ENCODE results near the gene SEC14L2. TPM values are rescaled to one million over a fixed set of nuclear protein-coding genes. Genes with fewer than 3 reads are reported as not detected.

SEC14L2 gene
- polyA plus RNA-seq, 1 donor from 2014 or later: 2.7 TPM

DNA sequence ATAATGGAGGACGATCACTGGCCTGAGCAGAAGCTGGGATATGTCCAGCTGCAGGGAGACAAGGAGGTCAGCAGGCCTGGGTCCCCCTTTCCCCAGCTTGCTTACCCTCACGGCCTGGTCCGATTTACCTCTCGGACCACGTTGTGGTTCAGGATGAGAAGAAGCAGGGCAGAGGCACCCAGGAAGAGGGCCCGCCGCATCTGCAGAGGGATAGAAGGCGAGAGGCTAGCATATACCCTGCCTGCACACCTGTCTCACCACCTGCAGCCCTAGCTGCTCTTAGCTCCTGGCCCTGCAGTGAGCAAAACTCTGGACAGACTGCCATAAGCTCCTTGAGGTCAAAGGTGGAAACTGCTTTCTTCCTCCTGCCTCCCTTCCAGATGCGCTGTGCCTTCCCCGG lies 10.9 kb upstream of the SEC14L2 start:
- Histone ChIP-seq H3K27me3 (ENCODE audit: insufficient read depth, low read depth, low read length) (no peaks in the 10 kb centered on the region), H3K9ac (ENCODE audit: low read length) (no peak overlapping the region), H3K36me3 (ENCODE audit: insufficient read depth, low read length) (no peaks in the 10 kb centered on the region), H3K9me2 (ENCODE audit: insufficient read depth, low read length) (no peaks in the 10 kb centered on the region), H3K9me3 (ENCODE audit: low read length) (no peaks in the 10 kb centered on the region), H2AFZ (ENCODE audit: low read depth, low read length) (no peak overlapping the region), H4K20me1 (ENCODE audit: insufficient read depth) (no peaks in the 10 kb centered on the region), H3K79me2 (replicated peaks; ENCODE audit: insufficient read depth, low read length) (no peaks in the 10 kb centered on the region), H3K4me2 (ENCODE audit: low read length) (no peak overlapping the region), H3F3A (ENCODE audit: insufficient read depth, low read length, poor library complexity, severe bottlenecking) (no peaks in the 10 kb centered on the region), H3K4me3 (ENCODE audit: low read length) (no peak overlapping the region), H3K27ac (ENCODE audit: low read length) (no peak overlapping the region)
- TF ChIP-seq EP300 (conservative IDR thresholded peaks at IDR 0.05; ENCODE audit: poor library complexity, severe bottlenecking): no peak
- no peak for TF ChIP-seq EZH2 (IDR thresholded peaks at IDR 0.05; ENCODE audit: borderline replicate concordance, insufficient read depth, low read length, poor library complexity, severe bottlenecking)
- no peak for TF ChIP-seq RAD21 (conservative IDR thresholded peaks at IDR 0.05)
- TF ChIP-seq SMC3 (conservative IDR thresholded peaks at IDR 0.05; ENCODE audit: poor library complexity): no peak
- TF ChIP-seq, protein P1, sequence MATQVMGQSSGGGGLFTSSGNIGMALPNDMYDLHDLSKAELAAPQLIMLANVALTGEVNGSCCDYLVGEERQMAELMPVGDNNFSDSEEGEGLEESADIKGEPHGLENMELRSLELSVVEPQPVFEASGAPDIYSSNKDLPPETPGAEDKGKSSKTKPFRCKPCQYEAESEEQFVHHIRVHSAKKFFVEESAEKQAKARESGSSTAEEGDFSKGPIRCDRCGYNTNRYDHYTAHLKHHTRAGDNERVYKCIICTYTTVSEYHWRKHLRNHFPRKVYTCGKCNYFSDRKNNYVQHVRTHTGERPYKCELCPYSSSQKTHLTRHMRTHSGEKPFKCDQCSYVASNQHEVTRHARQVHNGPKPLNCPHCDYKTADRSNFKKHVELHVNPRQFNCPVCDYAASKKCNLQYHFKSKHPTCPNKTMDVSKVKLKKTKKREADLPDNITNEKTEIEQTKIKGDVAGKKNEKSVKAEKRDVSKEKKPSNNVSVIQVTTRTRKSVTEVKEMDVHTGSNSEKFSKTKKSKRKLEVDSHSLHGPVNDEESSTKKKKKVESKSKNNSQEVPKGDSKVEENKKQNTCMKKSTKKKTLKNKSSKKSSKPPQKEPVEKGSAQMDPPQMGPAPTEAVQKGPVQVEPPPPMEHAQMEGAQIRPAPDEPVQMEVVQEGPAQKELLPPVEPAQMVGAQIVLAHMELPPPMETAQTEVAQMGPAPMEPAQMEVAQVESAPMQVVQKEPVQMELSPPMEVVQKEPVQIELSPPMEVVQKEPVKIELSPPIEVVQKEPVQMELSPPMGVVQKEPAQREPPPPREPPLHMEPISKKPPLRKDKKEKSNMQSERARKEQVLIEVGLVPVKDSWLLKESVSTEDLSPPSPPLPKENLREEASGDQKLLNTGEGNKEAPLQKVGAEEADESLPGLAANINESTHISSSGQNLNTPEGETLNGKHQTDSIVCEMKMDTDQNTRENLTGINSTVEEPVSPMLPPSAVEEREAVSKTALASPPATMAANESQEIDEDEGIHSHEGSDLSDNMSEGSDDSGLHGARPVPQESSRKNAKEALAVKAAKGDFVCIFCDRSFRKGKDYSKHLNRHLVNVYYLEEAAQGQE (IDR thresholded peaks at IDR 0.05; ENCODE audit: borderline replicate concordance): no peak
- TF ChIP-seq, protein P2, sequence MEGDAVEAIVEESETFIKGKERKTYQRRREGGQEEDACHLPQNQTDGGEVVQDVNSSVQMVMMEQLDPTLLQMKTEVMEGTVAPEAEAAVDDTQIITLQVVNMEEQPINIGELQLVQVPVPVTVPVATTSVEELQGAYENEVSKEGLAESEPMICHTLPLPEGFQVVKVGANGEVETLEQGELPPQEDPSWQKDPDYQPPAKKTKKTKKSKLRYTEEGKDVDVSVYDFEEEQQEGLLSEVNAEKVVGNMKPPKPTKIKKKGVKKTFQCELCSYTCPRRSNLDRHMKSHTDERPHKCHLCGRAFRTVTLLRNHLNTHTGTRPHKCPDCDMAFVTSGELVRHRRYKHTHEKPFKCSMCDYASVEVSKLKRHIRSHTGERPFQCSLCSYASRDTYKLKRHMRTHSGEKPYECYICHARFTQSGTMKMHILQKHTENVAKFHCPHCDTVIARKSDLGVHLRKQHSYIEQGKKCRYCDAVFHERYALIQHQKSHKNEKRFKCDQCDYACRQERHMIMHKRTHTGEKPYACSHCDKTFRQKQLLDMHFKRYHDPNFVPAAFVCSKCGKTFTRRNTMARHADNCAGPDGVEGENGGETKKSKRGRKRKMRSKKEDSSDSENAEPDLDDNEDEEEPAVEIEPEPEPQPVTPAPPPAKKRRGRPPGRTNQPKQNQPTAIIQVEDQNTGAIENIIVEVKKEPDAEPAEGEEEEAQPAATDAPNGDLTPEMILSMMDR (IDR thresholded peaks at IDR 0.05; ENCODE audit: poor library complexity, severe bottlenecking): no peak
- TF ChIP-seq MXI1 (conservative IDR thresholded peaks at IDR 0.05; ENCODE audit: poor library complexity, severe bottlenecking): no peak
- no peak for TF ChIP-seq POLR2AphosphoS5 (IDR thresholded peaks at IDR 0.05)
- no peak for TF ChIP-seq TAF1 (IDR thresholded peaks at IDR 0.05; ENCODE audit: low read depth)

DNA sequence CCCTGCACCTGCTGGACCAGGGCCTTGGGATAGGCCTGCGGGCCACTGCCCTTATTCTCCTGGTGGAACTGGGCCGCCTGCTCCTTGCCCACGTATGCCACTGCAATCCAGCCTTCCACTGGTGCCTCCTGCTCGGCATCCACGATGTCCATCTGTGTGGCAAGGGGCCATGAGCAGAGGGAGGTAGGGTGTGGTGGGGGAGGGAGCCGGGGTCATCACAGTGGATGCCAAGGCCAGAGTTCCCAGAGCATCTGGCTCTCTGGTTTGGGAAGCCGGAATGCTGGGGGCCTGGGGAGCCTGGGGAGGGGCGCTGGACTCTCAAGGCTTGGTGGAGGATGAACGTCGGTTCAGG lies 10.2 kb upstream of the SEC14L2 start:
- H3K9ac ChIP-seq (ENCODE audit: low read length): peak overlapping the region; percentile 55
- no peaks in the 10 kb centered on the region for H3F3A ChIP-seq (ENCODE audit: insufficient read depth, low read length, poor library complexity, severe bottlenecking)
- no peaks in the 10 kb centered on the region for H4K20me1 ChIP-seq (ENCODE audit: insufficient read depth)
- no peaks in the 10 kb centered on the region for H3K9me3 ChIP-seq (ENCODE audit: low read length)
- no peak for TF ChIP-seq TAF1 (IDR thresholded peaks at IDR 0.05; ENCODE audit: low read depth)
- no peak for TF ChIP-seq SMC3 (conservative IDR thresholded peaks at IDR 0.05; ENCODE audit: poor library complexity)
- TF ChIP-seq RAD21 (conservative IDR thresholded peaks at IDR 0.05): no peak
- TF ChIP-seq MXI1 (conservative IDR thresholded peaks at IDR 0.05; ENCODE audit: poor library complexity, severe bottlenecking): no peak
- TF ChIP-seq, protein P2 (IDR thresholded peaks at IDR 0.05; ENCODE audit: poor library complexity, severe bottlenecking): no peak
- no peak for TF ChIP-seq EP300 (conservative IDR thresholded peaks at IDR 0.05; ENCODE audit: poor library complexity, severe bottlenecking)
- TF ChIP-seq, protein P1 (IDR thresholded peaks at IDR 0.05; ENCODE audit: borderline replicate concordance): no peak
- TF ChIP-seq EZH2 (IDR thresholded peaks at IDR 0.05; ENCODE audit: borderline replicate concordance, insufficient read depth, low read length, poor library complexity, severe bottlenecking): no peak
- TF ChIP-seq POLR2AphosphoS5 (IDR thresholded peaks at IDR 0.05): no peak
- no peaks in the 10 kb centered on the region for H3K27me3 ChIP-seq (ENCODE audit: insufficient read depth, low read depth, low read length)
- no peaks in the 10 kb centered on the region for H3K36me3 ChIP-seq (ENCODE audit: insufficient read depth, low read length)
- H3K9me2 ChIP-seq (ENCODE audit: insufficient read depth, low read length): no peaks in the 10 kb centered on the region
- no peak overlapping the region for H2AFZ ChIP-seq (ENCODE audit: low read depth, low read length)
- no peak overlapping the region for H3K4me2 ChIP-seq (ENCODE audit: low read length)
- H3K4me3 ChIP-seq (ENCODE audit: low read length): peak overlapping the region; percentile 63
- H3K27ac ChIP-seq (ENCODE audit: low read length): no peak overlapping the region
- no peaks in the 10 kb centered on the region for H3K79me2 ChIP-seq (replicated peaks; ENCODE audit: insufficient read depth, low read length)
